ENCODE measurements around the gene RNF31.
"Not testable (repeated sequence)": the region's sequence is repeated elsewhere in the genome, so short reads cannot be mapped to it uniquely, and the experiment has no call there.

RNF31 gene

DNA sequence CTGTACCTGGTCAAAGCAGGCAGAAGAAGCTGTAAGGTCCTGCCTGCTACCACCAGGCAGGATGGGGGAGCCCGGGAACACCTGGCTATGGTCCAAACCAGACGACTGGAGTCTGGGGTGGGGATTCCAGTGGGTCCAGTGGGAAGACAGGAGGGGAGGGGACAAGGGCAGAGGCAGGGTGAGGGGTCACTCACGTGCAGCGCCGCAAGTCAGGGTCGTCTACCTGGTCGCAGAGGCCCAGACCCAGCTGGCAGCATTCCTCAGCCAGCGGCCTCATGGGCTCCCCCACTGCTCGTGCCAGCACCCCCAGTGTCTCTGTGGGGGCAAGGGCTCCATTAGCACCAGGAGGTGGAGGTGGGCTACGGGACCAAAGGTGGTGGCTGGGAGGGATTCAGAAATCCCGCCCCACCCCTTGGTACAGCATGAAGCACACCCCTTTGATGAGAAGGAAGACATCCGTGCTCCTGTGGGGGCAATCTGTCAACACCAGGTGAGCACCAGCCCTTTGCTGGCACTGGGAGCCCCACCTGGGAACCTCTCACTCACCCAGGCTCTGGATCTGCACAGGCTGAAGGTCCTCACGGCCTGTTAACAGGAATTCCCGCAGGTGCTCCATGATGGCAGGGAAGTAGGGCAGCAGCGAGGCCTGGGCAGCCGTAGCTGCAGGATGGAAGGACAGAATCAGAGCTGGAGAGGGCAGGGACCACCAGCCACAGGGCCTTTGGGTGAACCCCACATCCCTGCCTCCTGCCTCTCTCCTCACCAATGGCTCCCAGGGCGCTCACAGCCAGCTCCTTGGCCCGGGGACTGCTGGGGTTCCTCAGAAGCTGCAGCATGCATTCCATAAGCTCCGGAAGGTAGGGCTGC is 37.0 kb downstream of the RNF31 start:
- DNase-seq: no peak

GRCh38 chr14:24185026-24185425 is 37.7 kb downstream of the RNF31 start:
- no peak for DNase-seq

GRCh38 chr14:24185741-24186140 is 38.4 kb downstream of the RNF31 start:
- DNase-seq: no peak

- DNase-seq: no peak
Observed at GRCh38 chr14:24186831-24187538, 39.7 kb downstream of the RNF31 start.

- DNase-seq: no peak
Observed at GRCh38 chr14:24187539-24187915, 40.2 kb downstream of the RNF31 start.

DNA sequence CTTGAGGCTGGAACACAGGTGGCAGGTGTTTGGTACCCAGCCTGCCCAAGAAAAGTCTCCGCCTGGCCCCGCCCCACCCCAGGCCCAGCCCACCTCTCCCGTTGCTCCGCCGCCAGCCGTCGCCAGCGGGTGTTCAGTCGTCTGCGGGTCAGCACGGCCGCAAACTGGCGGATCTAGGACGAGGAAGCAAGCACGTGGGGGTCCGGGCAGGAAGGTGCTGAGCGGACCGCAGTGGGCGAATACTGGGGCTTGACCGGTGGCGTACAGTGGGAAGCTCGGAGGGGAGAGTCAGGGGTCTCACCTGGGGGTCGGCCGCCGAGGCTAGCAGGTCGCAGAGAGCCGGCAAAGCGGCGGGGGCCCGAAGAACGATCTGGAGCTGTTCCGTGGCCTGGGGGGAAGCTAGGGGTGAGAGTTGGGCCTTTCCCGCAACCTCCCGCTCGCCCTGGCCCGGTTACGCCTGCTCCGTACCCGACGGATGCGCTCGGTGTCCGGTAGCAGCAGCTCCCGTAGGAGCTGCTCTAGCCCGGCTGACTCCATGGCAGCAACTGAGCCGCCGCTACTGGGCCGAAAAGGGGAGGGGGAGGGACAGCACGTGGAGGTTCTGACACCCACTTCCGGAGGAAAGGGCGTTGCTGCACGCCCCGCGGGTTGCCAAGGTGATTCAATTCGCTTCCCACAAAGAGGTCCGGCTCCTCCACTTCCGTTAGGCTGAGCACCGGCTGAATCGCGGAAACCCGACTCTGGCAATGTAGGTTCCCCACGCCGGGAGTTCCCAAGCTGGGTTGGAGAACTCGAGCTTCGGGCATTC is 41.2 kb downstream of the RNF31 start, which contains the start of gene IPO4:
TSS of gene IPO4 (minus strand) at position 566 of the 808 bp plus-strand sequence. CDS start at position 537, 29 bp downstream.
- DNase-seq: peak; percentile 94 to 99

GRCh38 chr14:24189059-24189375 is 41.7 kb downstream of the RNF31 start:
- no peak for DNase-seq

- DNase-seq: no peak
Observed at GRCh38 chr14:24189460-24189859, 42.2 kb downstream of the RNF31 start.

DNA sequence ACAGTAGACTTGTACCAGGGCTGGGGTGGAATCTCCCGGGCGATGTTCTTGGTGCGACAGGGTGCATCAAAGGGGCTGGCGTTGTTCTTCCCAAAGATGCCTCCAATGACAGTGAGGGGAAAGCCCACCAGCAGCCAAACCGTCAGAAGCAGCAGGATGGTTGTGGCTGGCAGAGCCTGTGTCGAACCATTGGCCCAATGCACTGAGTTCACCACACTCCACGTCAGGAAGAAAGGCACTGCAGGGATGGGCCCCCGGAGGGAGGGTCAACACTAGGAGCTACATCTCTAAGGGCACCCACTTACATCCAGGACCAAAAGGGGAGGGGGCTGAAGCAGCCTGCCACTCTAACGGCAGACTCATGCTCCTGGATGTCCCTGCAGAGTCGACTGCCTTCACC is 43.1 kb downstream of the RNF31 start:
- DNase-seq: no peak

- no peak for DNase-seq
Observed at GRCh38 chr14:24192933-24193332, 45.6 kb downstream of the RNF31 start.

DNA sequence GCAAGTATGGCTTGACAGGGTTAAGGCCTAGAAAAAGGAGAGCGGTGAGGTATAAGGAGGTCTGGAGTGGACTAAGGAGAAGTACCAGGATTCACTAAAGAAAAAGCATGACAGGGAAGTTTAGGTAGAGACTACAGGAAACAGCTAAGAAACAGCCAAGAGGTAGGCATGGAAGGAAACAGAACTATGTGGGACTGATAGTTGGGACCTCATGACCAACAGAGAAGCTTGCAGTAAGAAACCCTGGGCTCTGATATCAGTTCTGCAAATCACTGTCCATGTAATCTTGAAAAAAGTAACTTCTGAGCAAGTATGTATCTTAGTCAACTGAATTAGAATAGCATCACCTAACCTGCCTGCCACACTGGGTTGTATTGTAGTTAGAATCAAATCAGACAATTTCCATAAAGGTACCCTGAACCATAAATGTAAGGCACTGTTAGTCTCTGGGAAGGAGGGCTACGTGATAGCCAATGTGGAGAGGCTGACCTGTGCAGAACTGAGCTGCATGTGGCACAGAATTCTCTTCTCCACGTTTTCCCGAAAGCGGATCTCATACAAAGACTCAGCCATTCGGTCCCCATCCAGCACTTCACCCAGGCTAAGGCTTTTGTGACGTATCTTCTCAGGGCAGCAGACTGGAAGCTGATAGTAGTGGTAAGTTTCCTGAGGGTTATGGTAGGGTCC is 47.0 kb downstream of the RNF31 start:
- no peak for DNase-seq

GRCh38 chr14:24194873-24195185 is 47.5 kb downstream of the RNF31 start:
- no peak for DNase-seq

DNA sequence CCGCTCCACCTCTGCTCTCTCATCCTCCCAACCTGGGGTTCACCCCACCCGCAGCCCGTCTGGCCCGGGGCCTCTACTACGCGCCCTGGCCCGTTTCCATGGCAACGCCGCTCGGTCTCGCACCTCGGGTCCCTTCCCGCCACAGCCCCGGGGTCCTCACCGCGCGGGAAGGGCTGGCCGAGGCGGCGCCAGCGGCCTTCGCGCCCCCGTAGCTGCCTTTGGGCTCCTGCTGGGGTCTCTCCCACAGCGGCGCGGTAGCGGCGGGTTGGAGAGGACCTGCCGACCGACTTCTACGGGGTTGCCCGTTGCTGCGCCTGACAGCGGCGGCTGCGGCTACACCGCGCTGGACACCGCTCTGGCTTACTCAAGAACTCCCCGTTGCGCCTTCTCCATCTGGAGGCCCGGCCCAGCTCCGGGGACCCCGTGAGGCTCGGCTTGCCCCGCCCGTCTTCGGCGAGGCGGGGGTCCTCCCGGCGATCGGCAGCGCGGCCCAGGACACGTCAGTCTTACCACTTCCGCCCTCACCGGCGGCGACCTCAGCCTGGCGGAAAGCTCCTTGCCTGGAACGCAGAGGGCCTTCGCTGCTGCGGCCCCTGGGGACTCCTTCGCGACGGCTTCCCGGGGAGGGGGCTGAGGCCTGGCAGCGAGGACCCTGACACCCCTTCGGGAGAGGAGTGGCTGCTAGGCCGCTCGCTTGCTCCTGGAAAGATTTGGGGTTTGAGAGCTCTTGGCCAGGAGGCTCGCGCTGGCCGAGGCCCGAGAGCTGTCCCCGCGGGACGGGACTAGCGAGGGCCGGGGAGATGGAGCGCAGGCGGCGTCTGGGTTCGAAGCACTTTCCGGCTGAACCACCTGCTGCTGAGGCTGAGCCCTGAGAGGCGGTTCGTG is 48.1 kb downstream of the RNF31 start, which contains the start of gene TM9SF1:
TSS of gene TM9SF1 (minus strand) at position 256 of the 885 bp plus-strand sequence. CDS start 422 bp downstream, outside the sequence.
- peak; percentile 49 to 83 for DNase-seq

DNA sequence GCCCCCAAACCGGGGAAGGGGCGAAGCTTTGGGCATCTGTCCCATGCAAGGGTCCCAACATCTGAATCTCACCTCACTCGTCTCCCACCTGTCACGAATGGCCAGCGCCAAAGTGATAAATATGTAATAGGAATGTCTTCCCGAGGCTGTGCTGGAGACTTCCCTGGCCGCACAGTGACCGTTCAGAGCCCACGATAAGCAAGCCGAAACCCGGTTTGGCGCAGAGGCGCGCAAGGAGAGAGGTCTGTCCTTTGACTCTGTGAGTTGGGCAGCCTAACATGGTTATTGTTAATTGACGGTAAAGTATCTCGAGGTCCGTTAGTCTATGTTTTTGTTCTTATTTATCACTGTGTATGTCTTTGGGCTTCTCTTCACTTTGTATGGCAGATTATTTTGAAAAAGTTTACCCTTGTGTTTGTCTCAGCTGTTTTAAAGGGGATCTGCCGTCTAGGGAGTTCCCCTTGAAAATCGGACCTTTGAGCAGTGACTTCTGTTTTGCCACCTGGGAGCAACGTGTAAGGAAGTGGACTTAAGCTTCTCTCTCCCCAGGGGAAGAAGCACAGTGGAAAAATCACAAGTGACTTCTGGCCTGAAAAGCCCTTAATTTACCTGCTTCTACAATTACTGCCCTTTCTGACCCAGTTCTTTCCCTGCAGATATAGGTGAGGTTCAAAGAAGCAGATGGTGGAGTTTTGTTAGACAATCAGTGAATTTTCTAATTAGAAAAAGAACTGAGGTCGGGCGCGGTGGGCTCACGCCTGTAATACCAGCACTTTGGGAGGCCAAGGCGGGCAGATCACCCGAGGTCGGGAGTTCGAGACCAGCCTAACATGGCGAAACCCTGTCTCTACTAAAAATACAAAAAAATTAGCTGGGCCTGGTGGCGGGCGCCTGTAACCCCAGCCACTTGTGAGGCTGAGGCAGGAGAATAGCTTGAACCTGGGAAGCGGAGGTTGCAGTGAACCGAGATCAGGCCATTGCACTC is 49.1 kb downstream of the RNF31 start:
- DNase-seq: peak in 1 of 2 experiments; percentile 21

- DNase-seq: no peak
Observed at GRCh38 chr14:24197056-24197450, 49.8 kb downstream of the RNF31 start.

DNA sequence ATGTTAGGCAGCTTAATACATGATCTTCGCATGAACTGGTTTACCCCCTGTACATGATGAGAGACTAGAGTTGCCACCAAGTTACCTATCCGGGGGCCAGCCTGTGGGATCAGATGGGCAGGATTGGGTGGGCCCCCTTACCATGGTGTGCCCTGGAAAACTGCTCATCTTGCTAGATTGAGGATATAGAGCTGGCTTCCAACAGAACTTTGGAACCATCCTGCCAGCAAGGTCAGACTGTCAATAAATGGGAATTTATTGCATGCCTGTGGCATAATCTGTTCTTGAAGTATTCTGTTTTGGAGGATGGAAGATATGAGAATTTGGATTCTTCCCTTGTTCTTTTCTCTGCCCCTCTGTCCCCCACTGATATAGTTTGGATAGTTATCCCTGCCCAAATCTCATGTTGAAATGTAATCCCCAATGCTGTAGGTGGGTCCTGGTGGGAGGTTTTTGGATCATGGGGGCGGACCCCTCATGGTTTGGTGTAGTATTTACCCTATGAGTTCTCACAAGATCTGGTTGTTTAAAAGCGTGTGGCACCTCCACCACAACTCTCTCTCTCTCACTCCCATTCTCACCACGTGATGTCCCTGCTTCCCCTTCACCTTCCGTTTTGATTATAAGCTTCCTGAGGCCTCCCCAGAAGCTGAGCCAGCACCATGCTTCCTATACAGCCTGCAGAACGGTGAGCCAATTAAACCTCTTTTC is 51.7 kb downstream of the RNF31 start:
- DNase-seq: no peak

DNA sequence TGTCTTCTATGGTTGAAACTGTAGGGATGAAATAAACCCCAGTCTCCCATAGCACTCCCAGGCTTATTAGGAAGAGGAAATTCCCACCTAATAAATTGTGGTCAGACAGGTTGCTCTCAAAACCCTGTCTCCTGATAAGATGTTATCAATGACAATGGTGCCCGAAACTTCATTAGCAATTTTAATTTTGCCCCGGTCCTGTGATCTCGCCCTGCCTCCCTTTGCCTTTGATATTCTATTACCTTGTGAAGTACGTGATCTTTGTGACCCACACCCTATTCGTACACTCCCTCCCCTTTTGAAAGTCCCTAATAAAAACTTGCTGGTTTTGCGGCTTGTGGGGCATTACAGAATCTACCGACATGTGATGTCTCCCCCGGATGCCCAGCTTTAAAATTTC is 55.2 kb downstream of the RNF31 start:
- DNase-seq: not testable (repeated sequence)

- DNase-seq: not testable (repeated sequence)
Observed at GRCh38 chr14:24203249-24203886, 56.1 kb downstream of the RNF31 start.

Measured in NCI-H446 (cell line).